Upper lobe of left lung (tissue), 6 donors: ENCODE results near the gene DYRK1A. TPM values are rescaled to one million over a fixed set of nuclear protein-coding genes. Genes with fewer than 3 reads are reported as not detected.

Experiments used
- ATAC-seq, 2 donors: fragments of 200-7000 bp; cut with Tn5 transposase; one replicate each; pipeline ENCODE4 v1.9.1; 2022; ENCODE audit warnings: mild to moderate bottlenecking in 2 of 2, moderate library complexity in 2 of 2; ENCODE audit not compliant: low FRiP score in 2 of 2
- DNase-seq, 2 donors: peaks; one replicate each; pipeline ENCODE4 v3.0.0-alpha.2; 2019 to 2020
- H3K27ac ChIP-seq, 4 donors: fragments of 200-600 bp; sonication (generic); one replicate each; pipeline ENCODE4 v1.5.1; 2016 to 2019
- H3K27me3 ChIP-seq, 4 donors: fragments of 200-600 bp; sonication (generic); one replicate each; pipeline ENCODE4 v1.5.1; 2017 to 2019
- H3K36me3 ChIP-seq, 4 donors: fragments of 200-600 bp; sonication (generic); one replicate each; pipeline ENCODE4 v1.5.1; 2016 to 2019
- H3K4me1 ChIP-seq, 4 donors: fragments of 200-600 bp; sonication (generic); one replicate each; pipeline ENCODE4 v1.5.1; 2018 to 2019
- H3K4me3 ChIP-seq, 4 donors: fragments of 200-600 bp; sonication (generic); one replicate each; pipeline ENCODE4 v1.5.1; 2017 to 2019; ENCODE audit warnings: mild to moderate bottlenecking in 2 of 4, moderate library complexity in 1 of 4
- H3K9me3 ChIP-seq, 4 donors: fragments of 200-600 bp; sonication (generic); one replicate each; pipeline ENCODE4 v1.5.1; 2018 to 2019
- EP300 ChIP-seq, 4 donors: sonication (generic); formaldehyde crosslinking; IDR thresholded peaks; one replicate each; pipeline ENCODE4 v1.5.1; 2017; ENCODE audit warnings: antibody characterized with exemption in 4 of 4, control low read depth in 2 of 4
- POLR2A ChIP-seq, 4 donors: fragments of 450-650 bp; IDR thresholded peaks; one replicate each; pipeline ENCODE4 v1.5.1; 2016 to 2017; ENCODE audit warnings: antibody characterized with exemption in 4 of 4, mild to moderate bottlenecking in 2 of 4
- POLR2AphosphoS5 ChIP-seq, 2 donors: sonication (generic); formaldehyde crosslinking; IDR thresholded peaks; one replicate each; pipeline ENCODE4 v1.5.1; 2017; ENCODE audit warnings: antibody characterized with exemption in 2 of 2
- WGBS, 2 donors: methylation state at CpG; one replicate each; pipeline ENCODE4 v1.1.5; 2017 to 2018; 5-methylcytosine and 5-hydroxymethylcytosine counted together
- total RNA-seq, 6 donors: library from RNA; depleted of rRNA in 4 of 6; stranded (reverse); fragments of >200 nt in 4 of 6; gene quantifications; one replicate each; pipeline versions ENCODE4 v1.1.0 to v1.2.1, GENCODE V29; 2016 to 2021
- TF ChIP-seq, protein P1 (sequence below), 6 experiments: fragments of 450-650 bp in 4 of 6; fragments of 200-600 bp in 2 of 6; sonication (generic) in 2 of 6; IDR thresholded peaks; one replicate each; pipeline ENCODE4 v1.5.1; 2016 to 2019; ENCODE audit warnings: antibody characterized with exemption in 6 of 6
- donor health status: DM: no; HTN: no; CAD: no; lungs with moderate emphysema.
- donor health status: DM: no; HTN: yes; CAD: no; lungs with severe emphysema.

The DYRK1A gene
- total RNA-seq, 6 donors from 2014 or later: 64.1 to 116 (median 83.2) TPM

DNA sequence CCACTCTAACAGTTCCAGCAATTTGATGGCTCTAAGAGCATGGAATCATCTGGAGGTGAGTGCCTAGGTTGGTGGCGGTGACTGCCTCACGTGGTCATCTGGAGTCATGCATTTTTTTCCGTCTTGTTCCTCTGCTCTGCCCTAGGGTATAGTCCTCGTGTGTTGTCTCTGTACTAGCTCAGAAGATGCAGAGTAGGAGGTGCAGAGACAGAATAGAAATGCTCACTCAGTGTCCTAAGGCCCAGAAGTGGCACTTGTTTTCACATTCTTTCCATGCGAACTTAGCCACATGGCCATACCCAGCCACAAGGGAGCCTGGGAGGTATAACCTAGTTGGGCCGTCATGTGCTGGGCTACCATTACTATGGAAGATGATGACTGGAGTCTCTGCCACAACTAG lies 30.3 kb downstream of the DYRK1A start:
- Histone ChIP-seq H3K36me3 (no peaks in the 10 kb centered on the region), H3K9me3 (peaks cover 0 to under 1% (median 0%) of the 10 kb centered on the region in 4 donors), H3K27ac (no peak overlapping the region), H3K4me1 (peaks cover 23 to 52% (median 48%) of the 10 kb centered on the region in 4 donors), H3K27me3 (no peaks in the 10 kb centered on the region), H3K4me3 (no peak overlapping the region)
- DNase-seq (no peak), ATAC-seq (no peak)
- WGBS, 2 donors: 77 to 84% methylated on average over 6 of the region's 6 CpGs
- TF ChIP-seq POLR2A (IDR thresholded peaks at IDR 0.05): no peak
- no peak for TF ChIP-seq POLR2AphosphoS5 (IDR thresholded peaks at IDR 0.05)
- TF ChIP-seq EP300 (IDR thresholded peaks at IDR 0.05): no peak
- TF ChIP-seq, protein P1, sequence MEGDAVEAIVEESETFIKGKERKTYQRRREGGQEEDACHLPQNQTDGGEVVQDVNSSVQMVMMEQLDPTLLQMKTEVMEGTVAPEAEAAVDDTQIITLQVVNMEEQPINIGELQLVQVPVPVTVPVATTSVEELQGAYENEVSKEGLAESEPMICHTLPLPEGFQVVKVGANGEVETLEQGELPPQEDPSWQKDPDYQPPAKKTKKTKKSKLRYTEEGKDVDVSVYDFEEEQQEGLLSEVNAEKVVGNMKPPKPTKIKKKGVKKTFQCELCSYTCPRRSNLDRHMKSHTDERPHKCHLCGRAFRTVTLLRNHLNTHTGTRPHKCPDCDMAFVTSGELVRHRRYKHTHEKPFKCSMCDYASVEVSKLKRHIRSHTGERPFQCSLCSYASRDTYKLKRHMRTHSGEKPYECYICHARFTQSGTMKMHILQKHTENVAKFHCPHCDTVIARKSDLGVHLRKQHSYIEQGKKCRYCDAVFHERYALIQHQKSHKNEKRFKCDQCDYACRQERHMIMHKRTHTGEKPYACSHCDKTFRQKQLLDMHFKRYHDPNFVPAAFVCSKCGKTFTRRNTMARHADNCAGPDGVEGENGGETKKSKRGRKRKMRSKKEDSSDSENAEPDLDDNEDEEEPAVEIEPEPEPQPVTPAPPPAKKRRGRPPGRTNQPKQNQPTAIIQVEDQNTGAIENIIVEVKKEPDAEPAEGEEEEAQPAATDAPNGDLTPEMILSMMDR (IDR thresholded peaks at IDR 0.05): no peak

DNA sequence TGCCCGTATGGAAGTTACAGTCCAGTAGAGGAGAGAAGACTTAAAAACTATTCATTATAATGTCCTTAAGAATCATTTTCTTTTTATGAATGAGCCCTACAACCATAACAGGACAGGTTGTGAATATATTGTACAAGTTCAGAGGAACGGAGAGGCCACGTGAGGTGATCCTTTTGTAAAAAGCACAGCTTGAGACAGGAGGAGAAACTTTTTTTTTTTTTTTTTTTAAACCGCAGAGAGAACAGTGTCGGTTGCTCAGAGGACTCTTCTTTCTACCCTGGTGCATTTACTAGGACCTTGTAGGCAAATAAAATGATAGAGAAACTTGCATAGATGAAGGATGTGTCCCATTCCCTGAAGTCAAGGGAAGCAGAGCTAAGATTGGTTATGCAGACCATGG lies 32.1 kb downstream of the DYRK1A start:
- TF ChIP-seq POLR2A (IDR thresholded peaks at IDR 0.05) (no peak), EP300 (IDR thresholded peaks at IDR 0.05) (no peak), POLR2AphosphoS5 (IDR thresholded peaks at IDR 0.05) (no peak)
- TF ChIP-seq, protein P1 (IDR thresholded peaks at IDR 0.05): no peak
- Histone ChIP-seq H3K4me3 (no peak overlapping the region), H3K27ac (no peak overlapping the region), H3K9me3 (peaks cover 0 to 8% (median 4%) of the 10 kb centered on the region in 4 donors), H3K27me3 (no peaks in the 10 kb centered on the region), H3K36me3 (no peaks in the 10 kb centered on the region), H3K4me1 (peaks cover 12 to 43% (median 36%) of the 10 kb centered on the region in 4 donors)
- DNase-seq: no peak
- ATAC-seq: no peak
- WGBS, 2 donors: 76 to 84% methylated on average over 5 of the region's 5 CpGs

DNA sequence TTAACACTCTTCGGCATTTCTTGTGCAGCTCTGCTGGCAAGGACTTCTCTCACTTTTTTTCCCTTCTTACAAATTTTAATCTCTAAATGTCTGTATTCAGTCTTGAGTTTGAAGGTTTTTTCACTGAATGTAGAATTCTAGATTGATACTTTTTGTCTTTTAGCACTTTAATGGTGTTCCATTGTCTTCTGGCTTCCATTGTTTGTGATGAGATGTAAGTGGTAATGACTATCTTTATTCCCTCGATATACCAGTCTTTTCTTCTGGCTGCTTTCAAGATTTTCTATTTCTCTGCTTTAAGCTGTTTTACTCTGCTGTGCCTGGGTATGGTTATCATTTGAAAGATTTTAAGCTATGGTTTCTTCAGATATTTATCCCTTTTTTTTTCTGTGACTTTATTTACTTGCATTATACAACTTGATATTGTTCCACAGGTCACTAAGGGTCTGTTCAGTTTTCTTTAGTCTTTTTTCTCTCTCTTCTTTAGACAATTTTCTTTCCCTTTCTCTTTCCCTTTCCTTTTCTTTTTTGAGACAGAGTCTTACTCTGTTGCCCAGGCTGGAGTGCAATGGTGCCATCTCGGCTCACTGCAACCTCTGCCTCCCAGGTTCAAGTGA lies 35.8 kb downstream of the DYRK1A start:
- WGBS, 2 donors: 84 to 98% methylated on average over 3 of the region's 3 CpGs
- no peak overlapping the region for H3K4me3 ChIP-seq
- no peaks in the 10 kb centered on the region for H3K27me3 ChIP-seq
- H3K27ac ChIP-seq: no peak overlapping the region
- ATAC-seq (no peak), DNase-seq (no peak)
- H3K36me3 ChIP-seq: no peaks in the 10 kb centered on the region
- TF ChIP-seq POLR2A (IDR thresholded peaks at IDR 0.05) (no peak), EP300 (IDR thresholded peaks at IDR 0.05) (no peak), POLR2AphosphoS5 (IDR thresholded peaks at IDR 0.05) (no peak)
- TF ChIP-seq, protein P1 (IDR thresholded peaks at IDR 0.05): no peak
- H3K9me3 ChIP-seq: peaks cover 0 to 8% (median 4%) of the 10 kb centered on the region in 4 donors
- H3K4me1 ChIP-seq: peaks cover 32 to 51% (median 44%) of the 10 kb centered on the region in 4 donors

DNA sequence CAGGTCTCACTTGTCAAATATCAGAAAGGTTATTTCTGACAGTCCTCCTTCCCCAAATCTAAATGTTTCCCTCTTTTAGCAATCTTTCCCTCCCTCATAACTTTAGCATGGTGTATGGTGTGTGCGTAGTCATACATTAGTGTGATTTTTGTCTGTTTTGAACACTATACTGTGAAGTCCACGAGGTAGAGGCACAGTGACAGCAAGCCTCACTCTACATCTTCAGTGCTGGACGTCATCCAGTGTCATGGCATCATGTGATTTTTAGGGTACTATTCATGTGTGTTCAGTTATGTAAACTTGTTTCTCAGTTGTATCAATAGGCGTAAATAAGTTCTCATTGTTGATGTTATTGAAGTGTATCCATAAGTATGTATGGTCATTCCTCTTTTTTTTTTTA lies 39.1 kb downstream of the DYRK1A start:
- H3K27ac ChIP-seq: no peak overlapping the region
- H3K27me3 ChIP-seq: no peaks in the 10 kb centered on the region
- peaks cover 37 to 64% (median 45%) of the 10 kb centered on the region in 4 donors for H3K4me1 ChIP-seq
- TF ChIP-seq EP300 (IDR thresholded peaks at IDR 0.05): no peak
- TF ChIP-seq, protein P1 (IDR thresholded peaks at IDR 0.05): no peak
- no peak for TF ChIP-seq POLR2AphosphoS5 (IDR thresholded peaks at IDR 0.05)
- no peak for TF ChIP-seq POLR2A (IDR thresholded peaks at IDR 0.05)
- no peaks in the 10 kb centered on the region for H3K36me3 ChIP-seq
- ATAC-seq: no peak
- peaks cover 0 to 8% (median 4%) of the 10 kb centered on the region in 4 donors for H3K9me3 ChIP-seq
- WGBS, 2 donors: 56 to 57% methylated on average over 4 of the region's 4 CpGs
- no peak overlapping the region for H3K4me3 ChIP-seq
- no peak for DNase-seq
